Activated naive CD4-positive, alpha-beta T cell treated with anti-CD3 and anti-CD28 coated beads, Interleukin-2, amount 50 U/mL, for 24 hours (primary cell): ENCODE results near the gene LAMB4.

ENCODE experiments used
- H3K27ac Mint-ChIP-seq: one replicate; pipeline ENCODE4 v1.8.0; 2021; ENCODE audit warnings: mild to moderate bottlenecking, mixed read lengths
- H3K27me3 Mint-ChIP-seq: one replicate; pipeline ENCODE4 v1.8.0; 2021; ENCODE audit warnings: mixed read lengths
- H3K36me3 Mint-ChIP-seq: one replicate; pipeline ENCODE4 v1.8.0; 2021; ENCODE audit warnings: mixed read lengths
- H3K4me1 Mint-ChIP-seq: one replicate; pipeline ENCODE4 v1.8.0; 2021; ENCODE audit warnings: mixed read lengths
- H3K4me3 Mint-ChIP-seq: one replicate; pipeline ENCODE4 v1.8.0; 2021; ENCODE audit warnings: mild to moderate bottlenecking, mixed read lengths
- H3K9me3 Mint-ChIP-seq: one replicate; pipeline ENCODE4 v1.8.0; 2021; ENCODE audit warnings: mixed read lengths

The LAMB4 gene

GRCh38 chr7:108146070-108146842 lies 16.1 kb upstream of the LAMB4 start:
- H3K4me3 Mint-ChIP-seq, result no peak overlapping the region
- H3K9me3 Mint-ChIP-seq, result no peaks in the 10 kb centered on the region
- H3K27me3 Mint-ChIP-seq, result peaks cover 4% of the 10 kb centered on the region
- H3K36me3 Mint-ChIP-seq, result no peaks in the 10 kb centered on the region
- H3K27ac Mint-ChIP-seq, result no peak overlapping the region
- no peaks in the 10 kb centered on the region for H3K4me1 Mint-ChIP-seq

- H3K9me3 Mint-ChIP-seq, result no peaks in the 10 kb centered on the region
- H3K27ac Mint-ChIP-seq, result no peak overlapping the region
- H3K4me1 Mint-ChIP-seq, result no peaks in the 10 kb centered on the region
- no peaks in the 10 kb centered on the region for H3K36me3 Mint-ChIP-seq
- H3K4me3 Mint-ChIP-seq, result no peak overlapping the region
- peaks cover 3% of the 10 kb centered on the region for H3K27me3 Mint-ChIP-seq
These were observed 15.2 kb upstream of the LAMB4 start for GRCh38 chr7:108145401-108145800.

DNA sequence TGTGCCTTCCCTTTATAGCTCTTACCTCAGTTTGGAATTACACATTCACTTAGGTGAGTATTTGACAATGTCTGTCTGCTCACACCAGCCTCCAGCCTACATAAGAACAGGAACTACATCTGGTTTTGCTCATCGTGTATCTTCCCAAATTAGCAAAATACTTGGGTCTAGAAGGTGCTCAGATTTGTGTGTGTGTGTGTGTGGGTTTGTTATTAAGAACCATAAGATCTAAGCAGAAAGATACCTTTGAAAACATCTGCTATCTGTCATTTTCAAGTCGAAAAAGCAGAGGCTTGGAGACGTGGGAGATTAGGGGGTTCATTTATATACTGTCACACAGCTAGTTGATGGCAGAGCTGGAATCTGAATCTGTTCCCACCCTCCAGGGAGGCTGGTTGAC lies 14.8 kb upstream of the LAMB4 start:
- peaks cover 3% of the 10 kb centered on the region for H3K27me3 Mint-ChIP-seq
- no peak overlapping the region for H3K4me3 Mint-ChIP-seq
- H3K4me1 Mint-ChIP-seq, result no peaks in the 10 kb centered on the region
- no peaks in the 10 kb centered on the region for H3K36me3 Mint-ChIP-seq
- H3K27ac Mint-ChIP-seq, result no peak overlapping the region
- no peaks in the 10 kb centered on the region for H3K9me3 Mint-ChIP-seq

DNA sequence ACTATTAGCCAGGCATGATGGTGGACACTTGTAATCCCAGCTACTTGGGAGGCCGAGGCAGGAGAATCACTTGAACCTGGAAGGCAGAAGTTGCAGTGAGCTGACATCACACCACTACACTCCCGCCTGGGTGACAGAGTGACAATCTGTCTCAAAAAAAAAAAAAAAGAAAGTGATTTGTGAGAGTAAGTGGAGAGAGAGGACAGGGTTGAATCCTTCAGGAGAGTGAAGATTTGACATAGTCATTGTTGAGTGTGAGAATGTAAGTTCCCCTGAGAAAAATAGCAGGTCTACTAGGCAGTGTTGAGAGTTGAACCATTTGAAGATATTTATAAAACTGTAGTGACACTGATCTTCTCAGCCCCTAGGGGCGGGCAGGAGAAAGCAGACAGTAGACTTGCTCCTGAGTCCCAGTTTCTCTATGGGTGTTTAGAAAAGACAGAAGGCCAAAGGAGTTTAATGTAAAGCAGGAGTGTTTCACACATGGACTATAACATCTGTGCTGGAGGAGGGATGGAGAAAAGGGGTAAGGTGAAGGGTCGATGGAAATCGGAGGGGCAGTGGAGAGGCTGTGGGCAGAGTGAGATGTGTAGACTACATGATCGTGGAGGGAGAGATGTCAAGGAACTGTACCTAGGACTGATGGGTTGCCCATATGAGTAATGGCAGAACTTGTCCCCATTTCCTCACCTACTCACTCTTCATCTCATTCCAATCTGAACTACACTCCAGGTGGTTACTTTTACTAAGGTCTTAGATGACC lies 13.7 kb upstream of the LAMB4 start:
- no peak overlapping the region for H3K4me3 Mint-ChIP-seq
- H3K27me3 Mint-ChIP-seq, result no peaks in the 10 kb centered on the region
- no peaks in the 10 kb centered on the region for H3K4me1 Mint-ChIP-seq
- no peak overlapping the region for H3K27ac Mint-ChIP-seq
- no peaks in the 10 kb centered on the region for H3K9me3 Mint-ChIP-seq
- no peaks in the 10 kb centered on the region for H3K36me3 Mint-ChIP-seq

- no peak overlapping the region for H3K27ac Mint-ChIP-seq
- H3K4me1 Mint-ChIP-seq, result no peaks in the 10 kb centered on the region
- no peaks in the 10 kb centered on the region for H3K36me3 Mint-ChIP-seq
- no peaks in the 10 kb centered on the region for H3K27me3 Mint-ChIP-seq
- no peaks in the 10 kb centered on the region for H3K9me3 Mint-ChIP-seq
- no peak overlapping the region for H3K4me3 Mint-ChIP-seq
These were observed 12.6 kb upstream of the LAMB4 start for GRCh38 chr7:108142675-108143259.

DNA sequence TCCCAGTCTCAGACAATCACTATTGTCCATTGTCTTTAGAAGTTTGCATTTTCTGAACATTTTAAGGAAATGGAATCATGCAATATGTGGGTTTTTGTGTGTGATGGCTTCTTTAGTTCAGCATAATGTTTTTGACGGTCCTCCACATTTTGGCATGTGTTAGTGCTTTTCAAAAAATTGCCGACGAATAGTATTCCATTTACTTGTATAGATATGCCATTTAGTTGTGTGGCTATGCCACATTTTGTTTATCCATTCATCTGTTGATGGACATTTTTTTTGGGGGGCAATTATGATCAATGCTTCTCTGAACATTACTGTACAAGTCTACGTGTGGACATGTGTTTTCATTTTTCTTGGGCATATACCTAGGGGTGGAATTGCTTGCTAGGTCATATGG lies 12.0 kb upstream of the LAMB4 start:
- Mint-ChIP-seq H3K27me3 (no peaks in the 10 kb centered on the region), H3K27ac (no peak overlapping the region), H3K9me3 (no peaks in the 10 kb centered on the region), H3K4me1 (no peaks in the 10 kb centered on the region), H3K36me3 (no peaks in the 10 kb centered on the region), H3K4me3 (no peak overlapping the region)

GRCh38 chr7:108140671-108141070 lies 10.5 kb upstream of the LAMB4 start:
- no peak overlapping the region for H3K27ac Mint-ChIP-seq
- H3K9me3 Mint-ChIP-seq, result no peaks in the 10 kb centered on the region
- no peaks in the 10 kb centered on the region for H3K36me3 Mint-ChIP-seq
- H3K4me1 Mint-ChIP-seq, result peaks cover 9% of the 10 kb centered on the region
- no peaks in the 10 kb centered on the region for H3K27me3 Mint-ChIP-seq
- no peak overlapping the region for H3K4me3 Mint-ChIP-seq

- no peaks in the 10 kb centered on the region for H3K27me3 Mint-ChIP-seq
- no peaks in the 10 kb centered on the region for H3K36me3 Mint-ChIP-seq
- peaks cover 17% of the 10 kb centered on the region for H3K4me1 Mint-ChIP-seq
- H3K4me3 Mint-ChIP-seq, result no peak overlapping the region
- H3K9me3 Mint-ChIP-seq, result no peaks in the 10 kb centered on the region
- no peak overlapping the region for H3K27ac Mint-ChIP-seq
These were observed 8.8 kb upstream of the LAMB4 start for GRCh38 chr7:108138911-108139310.

DNA sequence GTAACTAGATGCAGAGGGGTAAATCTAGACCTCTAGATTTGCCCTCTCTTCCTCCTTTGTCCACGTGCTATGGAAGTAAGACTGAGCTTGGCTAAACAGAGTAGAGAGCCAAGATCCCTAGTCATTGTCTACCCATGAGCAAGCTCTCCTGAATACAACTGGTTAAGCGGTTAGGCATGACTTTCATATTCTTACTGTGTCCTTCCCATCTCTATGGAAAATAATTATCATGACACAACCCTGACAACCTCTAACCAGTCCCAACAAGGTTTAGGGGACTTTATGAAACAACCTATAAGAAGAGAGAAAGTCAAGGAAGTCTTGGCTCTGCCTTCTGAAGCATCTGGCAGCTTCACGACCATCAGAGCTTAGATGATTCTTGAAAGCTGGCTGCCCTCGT lies 7.8 kb upstream of the LAMB4 start:
- no peaks in the 10 kb centered on the region for H3K36me3 Mint-ChIP-seq
- no peaks in the 10 kb centered on the region for H3K9me3 Mint-ChIP-seq
- no peaks in the 10 kb centered on the region for H3K27me3 Mint-ChIP-seq
- no peak overlapping the region for H3K4me3 Mint-ChIP-seq
- H3K4me1 Mint-ChIP-seq, result peaks cover 17% of the 10 kb centered on the region
- H3K27ac Mint-ChIP-seq, result no peak overlapping the region

- Mint-ChIP-seq H3K36me3 (no peaks in the 10 kb centered on the region), H3K4me1 (peaks cover 17% of the 10 kb centered on the region), H3K4me3 (no peak overlapping the region), H3K27me3 (no peaks in the 10 kb centered on the region), H3K9me3 (no peaks in the 10 kb centered on the region), H3K27ac (no peak overlapping the region)
These were observed 6.9 kb upstream of the LAMB4 start for GRCh38 chr7:108137040-108137439.

GRCh38 chr7:108136191-108136688 lies 6.1 kb upstream of the LAMB4 start:
- H3K36me3 Mint-ChIP-seq, result no peaks in the 10 kb centered on the region
- no peak overlapping the region for H3K4me3 Mint-ChIP-seq
- H3K27ac Mint-ChIP-seq, result no peak overlapping the region
- H3K9me3 Mint-ChIP-seq, result no peaks in the 10 kb centered on the region
- H3K27me3 Mint-ChIP-seq, result no peaks in the 10 kb centered on the region
- H3K4me1 Mint-ChIP-seq, result peaks cover 17% of the 10 kb centered on the region

DNA sequence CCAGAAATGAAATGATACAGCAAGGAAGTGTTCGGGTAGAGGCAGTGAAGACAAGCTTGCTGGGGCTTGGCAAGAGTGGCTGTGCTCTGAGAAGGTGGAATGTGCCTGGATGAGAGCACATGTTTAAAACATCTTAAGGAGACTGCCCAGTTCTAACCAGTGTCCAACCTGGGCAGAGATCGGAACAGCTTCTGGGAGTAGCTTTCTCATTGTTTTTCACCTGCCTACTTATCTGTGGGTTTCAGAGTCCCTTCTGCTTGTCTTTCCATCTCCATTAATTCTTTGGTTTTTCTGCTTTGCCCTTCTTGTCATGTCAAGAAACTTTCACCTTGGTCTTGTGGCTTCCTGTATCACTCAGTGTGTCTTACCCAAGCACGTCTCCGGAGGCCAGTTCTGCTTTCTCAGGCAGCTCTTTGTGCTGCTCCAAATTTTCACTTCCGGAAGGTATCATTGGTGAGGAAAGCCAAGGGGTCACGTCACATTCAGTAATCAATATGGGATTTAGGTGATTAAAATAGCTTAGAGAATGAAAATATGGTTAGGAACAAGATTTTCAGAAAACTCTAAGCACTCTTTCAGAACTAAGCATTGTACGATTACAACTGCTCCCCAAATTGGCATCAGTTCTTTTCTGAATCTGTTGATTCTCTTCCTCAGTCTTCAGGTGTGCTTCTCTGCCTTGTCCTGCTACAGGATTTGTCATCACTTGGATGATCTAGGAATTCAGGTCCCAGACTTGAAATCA lies 5.5 kb upstream of the LAMB4 start:
- Mint-ChIP-seq H3K4me1 (peaks cover 17% of the 10 kb centered on the region), H3K4me3 (no peak overlapping the region), H3K27ac (peak overlapping the region; percentile 39), H3K36me3 (no peaks in the 10 kb centered on the region), H3K27me3 (no peaks in the 10 kb centered on the region), H3K9me3 (no peaks in the 10 kb centered on the region)

GRCh38 chr7:108134486-108134885 lies 4.3 kb upstream of the LAMB4 start:
- no peaks in the 10 kb centered on the region for H3K27me3 Mint-ChIP-seq
- H3K9me3 Mint-ChIP-seq, result no peaks in the 10 kb centered on the region
- no peak overlapping the region for H3K4me3 Mint-ChIP-seq
- no peak overlapping the region for H3K27ac Mint-ChIP-seq
- peaks cover 17% of the 10 kb centered on the region for H3K4me1 Mint-ChIP-seq
- no peaks in the 10 kb centered on the region for H3K36me3 Mint-ChIP-seq

DNA sequence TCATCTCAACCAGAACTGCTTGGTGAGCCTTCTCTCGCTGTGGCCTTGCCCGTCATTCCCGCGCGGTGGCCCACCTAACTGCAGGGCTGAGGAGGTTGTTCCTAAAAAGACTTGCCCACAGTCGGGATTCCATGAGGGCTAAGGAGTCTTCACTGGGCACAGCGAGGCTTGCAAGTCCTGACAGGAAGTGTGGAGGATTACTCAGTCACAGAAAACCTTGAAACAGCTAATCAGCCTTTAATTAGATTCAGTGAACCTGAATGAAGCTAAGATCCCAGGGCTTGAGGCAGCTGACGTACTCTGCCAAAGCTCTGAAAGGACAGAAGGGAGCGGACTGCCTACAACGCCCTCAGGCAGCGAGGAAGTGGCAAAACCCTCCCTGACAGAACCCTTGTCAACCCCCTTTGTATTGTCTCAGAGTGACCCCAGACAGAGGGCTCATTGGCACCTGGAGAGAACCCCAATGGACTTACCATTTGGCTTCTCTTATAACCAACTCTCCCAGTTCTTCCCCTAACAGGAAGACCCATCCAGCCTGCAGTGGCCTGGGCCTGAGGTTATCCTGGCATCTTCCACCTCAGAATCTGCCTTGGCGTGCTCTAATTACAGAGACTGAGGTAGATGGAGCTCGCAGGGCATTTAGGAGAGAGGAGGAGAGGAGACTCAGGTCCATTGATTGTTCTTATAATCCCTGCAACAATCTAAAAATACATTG lies 2.5 kb upstream of the LAMB4 start:
- no peaks in the 10 kb centered on the region for H3K9me3 Mint-ChIP-seq
- H3K27me3 Mint-ChIP-seq, result no peaks in the 10 kb centered on the region
- peaks cover 17% of the 10 kb centered on the region for H3K4me1 Mint-ChIP-seq
- H3K4me3 Mint-ChIP-seq, result no peak overlapping the region
- no peak overlapping the region for H3K27ac Mint-ChIP-seq
- no peaks in the 10 kb centered on the region for H3K36me3 Mint-ChIP-seq
